Measurements from ENCODE around the gene ERV3-1.
"Not testable (repeated sequence)": the region's sequence is repeated elsewhere in the genome, so short reads cannot be mapped to it uniquely, and the experiment has no call there.

ERV3-1 gene

GRCh38 chr7:65006094-65006992 lies at the start of gene ERV3-1:
TSS of gene ERV3-1 (minus strand) at chr7:65006687. CDS start at chr7:64993026, 13,661 bp downstream.
- peak; percentile 96 for DNase-seq (ENCODE audit: low read depth)

GRCh38 chr7:65055786-65056185 lies 49.3 kb upstream of the ERV3-1 start:
- DNase-seq (ENCODE audit: low read depth), result not testable (repeated sequence)

- DNase-seq (ENCODE audit: low read depth), result not testable (repeated sequence)
Observed at GRCh38 chr7:65054466-65054994, 48.0 kb upstream of the ERV3-1 start.

GRCh38 chr7:65051654-65052053 lies 45.2 kb upstream of the ERV3-1 start:
- not testable (repeated sequence) for DNase-seq (ENCODE audit: low read depth)

GRCh38 chr7:65051139-65051538 lies 44.7 kb upstream of the ERV3-1 start:
- not testable (repeated sequence) for DNase-seq (ENCODE audit: low read depth)

GRCh38 chr7:65046329-65046728 lies 39.8 kb upstream of the ERV3-1 start:
- DNase-seq (ENCODE audit: low read depth), result not testable (repeated sequence)

- DNase-seq (ENCODE audit: low read depth), result not testable (repeated sequence)
Observed at GRCh38 chr7:65045589-65045988, 39.1 kb upstream of the ERV3-1 start.

- DNase-seq (ENCODE audit: low read depth), result peak; percentile 30
Observed at GRCh38 chr7:65038767-65039166, 32.3 kb upstream of the ERV3-1 start.

GRCh38 chr7:65037740-65038688 lies 31.5 kb upstream of the ERV3-1 start:
- DNase-seq (ENCODE audit: low read depth), result peak; percentile 93

- DNase-seq (ENCODE audit: low read depth), result peak; percentile 27
Observed at GRCh38 chr7:65036526-65036925, 30.0 kb upstream of the ERV3-1 start.

- DNase-seq (ENCODE audit: low read depth), result not testable (repeated sequence)
Observed at GRCh38 chr7:65035469-65035868, 29.0 kb upstream of the ERV3-1 start.

GRCh38 chr7:65034120-65034782 lies 27.8 kb upstream of the ERV3-1 start:
- peak; percentile 68 for DNase-seq (ENCODE audit: low read depth)

- not testable (repeated sequence) for DNase-seq (ENCODE audit: low read depth)
Observed at GRCh38 chr7:65033391-65033790, 26.9 kb upstream of the ERV3-1 start.

GRCh38 chr7:65025023-65025422 lies 18.5 kb upstream of the ERV3-1 start:
- not testable (repeated sequence) for DNase-seq (ENCODE audit: low read depth)

GRCh38 chr7:65020978-65021377 lies 14.5 kb upstream of the ERV3-1 start:
- not testable (repeated sequence) for DNase-seq (ENCODE audit: low read depth)

- DNase-seq (ENCODE audit: low read depth), result peak; percentile 24
Observed at GRCh38 chr7:65009881-65010280, 3.4 kb upstream of the ERV3-1 start.

- not testable (repeated sequence) for DNase-seq (ENCODE audit: low read depth)
Observed at GRCh38 chr7:65009394-65009793, 2.9 kb upstream of the ERV3-1 start.

GRCh38 chr7:65007036-65007435 lies 549 bp upstream of the ERV3-1 start:
- DNase-seq (ENCODE audit: low read depth), result not testable (repeated sequence)

GRCh38 chr7:65004575-65004974 lies 1.9 kb downstream of the ERV3-1 start:
- DNase-seq (ENCODE audit: low read depth), result no peak

- no peak for DNase-seq (ENCODE audit: low read depth)
Observed at GRCh38 chr7:65002972-65003585, 3.4 kb downstream of the ERV3-1 start.

GRCh38 chr7:65001291-65001814 lies 5.1 kb downstream of the ERV3-1 start:
- no peak for DNase-seq (ENCODE audit: low read depth)

All from EH (cell line).